ENCODE data around the gene TRIM9. TPM values are rescaled to one million over a fixed set of nuclear protein-coding genes. Genes with fewer than 3 reads are reported as not detected.

Gene TRIM9
- total and polyA plus RNA-seq, 9 of the 15 experiments (the other 6 are each of a cell fraction or from before 2014, with no cell fraction given): 0.03 to 0.15 (median 0.04) TPM; not detected in 4

GRCh38 chr14:51028361-51028760 lies 66.5 kb downstream of the TRIM9 start:
- Histone ChIP-seq H3K9me1 (ENCODE audit: control insufficient read depth, insufficient read depth, low read length) (no peaks in the 10 kb centered on the region), H3K79me2 (ENCODE audit: control insufficient read depth, insufficient read depth, low read length) (no peaks in the 10 kb centered on the region), H3K9ac (ENCODE audit: insufficient read depth in 1 of 2, low read depth in 2 of 2, low read length in 2 of 2) (no peak overlapping the region), H3K27ac (ENCODE audit: extremely low read depth, low read depth, low read length) (no peak overlapping the region), H2AFZ (ENCODE audit: low read depth, low read length) (no peak overlapping the region), H3K4me3 (no peak overlapping the region), H3K36me3 (ENCODE audit: control insufficient read depth, insufficient read depth, low read length) (no peaks in the 10 kb centered on the region), H3K4me2 (ENCODE audit: insufficient read depth, low read length) (no peak overlapping the region), H3K4me1 (replicated peaks in 1 of 2; ENCODE audit: control insufficient read depth in 2 of 2, insufficient read depth in 2 of 2, low read length in 2 of 2) (no peaks in the 10 kb centered on the region), H4K20me1 (replicated peaks; ENCODE audit: control insufficient read depth, insufficient read depth, low read length) (no peaks in the 10 kb centered on the region), H3K27me3 (ENCODE audit: control insufficient read depth in 2 of 2, insufficient read depth in 2 of 2, low read length in 2 of 2) (peaks cover 0 to 8% of the 10 kb centered on the region in 2 experiments; a peak in 2 of 5 replicates), H3K9me3 (replicated peaks; ENCODE audit: control insufficient read depth, insufficient read depth, low read depth, low read length) (no peaks in the 10 kb centered on the region)
- DNase-seq (ENCODE audit: extremely low read depth in 1 of 4, low spot score in 3 of 4): no peak
- TF ChIP-seq FUS (optimal IDR thresholded peaks at IDR 0.05; ENCODE audit: low read depth, low read length): no peak
- no peak for TF ChIP-seq POLR2A (conservative IDR thresholded peaks at IDR 0.05)
- no peak for ATAC-seq
- 2% methylated on average over 4 of the region's 4 CpGs for WGBS (ENCODE audit: insufficient coverage, low coverage, missing lambda C conversion rate)
- BruUV-seq (replicated peaks): no TSS peak
- intact Hi-C loops (cut with micrococcal nuclease) (no loop called here), in situ Hi-C loops (cut with MboI) (no loop called here)
- ChIA-PET POLR2A (no interaction called here), CTCF (ENCODE audit: low intra/inter-chr PET ratio) (no interaction called here)
- FAIRE-seq: no peak

DNA sequence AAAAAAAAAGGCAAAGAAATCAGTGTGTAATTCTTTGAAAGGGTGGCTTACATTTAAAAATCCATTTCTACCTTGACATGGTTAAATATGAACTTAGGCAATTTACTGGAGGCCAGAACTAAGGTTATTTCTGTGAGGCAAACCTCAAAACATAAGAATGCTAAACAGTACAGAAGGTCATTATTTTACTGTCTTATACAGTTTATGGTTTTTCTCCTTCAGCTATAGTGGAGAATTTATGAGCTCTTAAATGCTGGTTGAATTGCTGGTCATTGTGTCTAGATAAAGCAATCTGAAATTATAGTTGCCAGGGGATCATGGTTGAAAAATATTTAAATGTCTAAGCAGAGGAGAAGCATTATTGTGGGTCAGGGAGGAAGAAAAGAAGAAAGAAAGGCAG lies 70.5 kb downstream of the TRIM9 start:
- CTCF ChIA-PET (ENCODE audit: low intra/inter-chr PET ratio): no interaction called here
- POLR2A ChIA-PET: no interaction called here

More for the DNA sequence above, 70.5 kb downstream of the TRIM9 start:
- no peaks in the 10 kb centered on the region for H3K9me1 ChIP-seq (ENCODE audit: control insufficient read depth, insufficient read depth, low read length)
- H3K4me3 ChIP-seq: no peak overlapping the region
- no TSS peak for BruUV-seq (replicated peaks)
- H3K27me3 ChIP-seq (ENCODE audit: control insufficient read depth in 2 of 2, insufficient read depth in 2 of 2, low read length in 2 of 2): peaks cover 0 to 15% of the 10 kb centered on the region in 2 experiments; a peak in 2 of 5 replicates
- H3K4me1 ChIP-seq (replicated peaks in 1 of 2; ENCODE audit: control insufficient read depth in 2 of 2, insufficient read depth in 2 of 2, low read length in 2 of 2): no peaks in the 10 kb centered on the region
- H3K4me2 ChIP-seq (ENCODE audit: insufficient read depth, low read length): no peak overlapping the region
- H3K9me3 ChIP-seq (replicated peaks; ENCODE audit: control insufficient read depth, insufficient read depth, low read depth, low read length): no peaks in the 10 kb centered on the region
- TF ChIP-seq, protein P1, sequence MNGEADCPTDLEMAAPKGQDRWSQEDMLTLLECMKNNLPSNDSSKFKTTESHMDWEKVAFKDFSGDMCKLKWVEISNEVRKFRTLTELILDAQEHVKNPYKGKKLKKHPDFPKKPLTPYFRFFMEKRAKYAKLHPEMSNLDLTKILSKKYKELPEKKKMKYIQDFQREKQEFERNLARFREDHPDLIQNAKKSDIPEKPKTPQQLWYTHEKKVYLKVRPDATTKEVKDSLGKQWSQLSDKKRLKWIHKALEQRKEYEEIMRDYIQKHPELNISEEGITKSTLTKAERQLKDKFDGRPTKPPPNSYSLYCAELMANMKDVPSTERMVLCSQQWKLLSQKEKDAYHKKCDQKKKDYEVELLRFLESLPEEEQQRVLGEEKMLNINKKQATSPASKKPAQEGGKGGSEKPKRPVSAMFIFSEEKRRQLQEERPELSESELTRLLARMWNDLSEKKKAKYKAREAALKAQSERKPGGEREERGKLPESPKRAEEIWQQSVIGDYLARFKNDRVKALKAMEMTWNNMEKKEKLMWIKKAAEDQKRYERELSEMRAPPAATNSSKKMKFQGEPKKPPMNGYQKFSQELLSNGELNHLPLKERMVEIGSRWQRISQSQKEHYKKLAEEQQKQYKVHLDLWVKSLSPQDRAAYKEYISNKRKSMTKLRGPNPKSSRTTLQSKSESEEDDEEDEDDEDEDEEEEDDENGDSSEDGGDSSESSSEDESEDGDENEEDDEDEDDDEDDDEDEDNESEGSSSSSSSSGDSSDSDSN (IDR thresholded peaks at IDR 0.05; ENCODE audit: borderline replicate concordance in 1 of 2, low read depth in 2 of 2, low read length in 2 of 2): no peak
- TF ChIP-seq CEBPB (tag; IDR thresholded peaks at IDR 0.05): no peak
- no peak for TF ChIP-seq ZFP36 (IDR thresholded peaks at IDR 0.05; ENCODE audit: low read depth, low read length, partially characterized antibody)
- TF ChIP-seq HDGF (IDR thresholded peaks at IDR 0.05): no peak
- TF ChIP-seq LEF1 (IDR thresholded peaks at IDR 0.05): no peak
- no peak for DNase-seq (ENCODE audit: extremely low read depth in 1 of 4, low spot score in 3 of 4)
- no peak for FAIRE-seq
- no peak overlapping the region for H3K27ac ChIP-seq (ENCODE audit: extremely low read depth, low read depth, low read length)
- intact Hi-C loops (cut with micrococcal nuclease): no loop called here
- no peaks in the 10 kb centered on the region for H3K36me3 ChIP-seq (ENCODE audit: control insufficient read depth, insufficient read depth, low read length)
- no peak for ATAC-seq
- in situ Hi-C loops (cut with MboI): no loop called here
- no peak overlapping the region for H2AFZ ChIP-seq (ENCODE audit: low read depth, low read length)
- no peaks in the 10 kb centered on the region for H4K20me1 ChIP-seq (replicated peaks; ENCODE audit: control insufficient read depth, insufficient read depth, low read length)
- H3K9ac ChIP-seq (ENCODE audit: insufficient read depth in 1 of 2, low read depth in 2 of 2, low read length in 2 of 2): no peak overlapping the region
- no peaks in the 10 kb centered on the region for H3K79me2 ChIP-seq (ENCODE audit: control insufficient read depth, insufficient read depth, low read length)

Data from K562 (cell line).